ENCODE results near the gene KCNG2. TPM values are rescaled to one million over a fixed set of nuclear protein-coding genes. Genes with fewer than 3 reads are reported as not detected.

The KCNG2 gene
- total RNA-seq, 1 donor from 2014 or later, result not detected

DNA sequence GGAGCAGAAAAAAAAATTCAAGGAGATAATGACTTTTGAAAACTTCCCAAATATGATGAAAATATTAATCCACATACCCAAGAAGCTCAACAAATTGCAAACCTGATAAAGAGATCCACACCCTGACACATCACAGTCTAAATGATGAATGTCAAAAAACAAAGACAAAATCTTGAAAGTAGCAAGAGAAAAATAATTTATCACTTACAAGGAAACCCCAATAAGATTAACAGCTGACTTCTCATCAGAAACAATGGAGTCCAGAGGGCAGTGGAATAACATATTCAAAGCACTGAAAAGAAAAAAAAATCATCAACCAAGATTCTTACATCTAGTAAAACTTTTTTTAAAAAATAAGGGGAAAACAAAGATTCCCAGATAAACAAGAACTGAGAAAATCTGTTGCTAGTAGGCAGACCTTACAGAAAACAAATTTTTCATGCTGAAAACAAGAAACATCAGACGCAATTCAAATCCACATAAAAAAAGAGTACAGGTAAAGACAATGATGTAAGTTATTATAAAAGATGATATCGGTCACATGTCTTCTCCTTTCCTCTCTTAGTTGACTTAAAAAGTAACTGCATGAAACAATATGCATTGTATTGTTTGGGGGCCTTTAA lies 132.4 kb downstream of the KCNG2 start:
- POLR2A ChIA-PET, result no interaction called here
- TF ChIP-seq CTCF (IDR thresholded peaks at IDR 0.05), result no peak
- H3K4me1 Mint-ChIP-seq, result peaks cover 2% of the 10 kb centered on the region
- DNase-seq (no peak), ATAC-seq (ENCODE audit: low read depth) (no peak)
- peaks cover 91% of the 10 kb centered on the region for H3K36me3 Mint-ChIP-seq (ENCODE audit: low read depth)
- H3K27me3 Mint-ChIP-seq, result no peaks in the 10 kb centered on the region
- H3K4me3 Mint-ChIP-seq, result no peak overlapping the region
- intact Hi-C loops (cut with micrococcal nuclease), result no loop called here
- CTCF ChIA-PET, result no interaction called here
- H3K27ac Mint-ChIP-seq, result no peak overlapping the region
- H3K9me3 Mint-ChIP-seq, result peaks cover 40% of the 10 kb centered on the region

GRCh38 chr18:79931475-79931874 lies 133.7 kb downstream of the KCNG2 start:
- DNase-seq (no peak), ATAC-seq (ENCODE audit: low read depth) (no peak)
- H3K36me3 Mint-ChIP-seq (ENCODE audit: low read depth), result peaks cover 91% of the 10 kb centered on the region
- no peaks in the 10 kb centered on the region for H3K27me3 Mint-ChIP-seq
- TF ChIP-seq CTCF (IDR thresholded peaks at IDR 0.05), result no peak
- peaks cover 49% of the 10 kb centered on the region for H3K9me3 Mint-ChIP-seq
- ChIA-PET CTCF (no interaction called here), POLR2A (no interaction called here)
- no peak overlapping the region for H3K4me3 Mint-ChIP-seq
- intact Hi-C loops (cut with micrococcal nuclease), result no loop called here
- H3K27ac Mint-ChIP-seq, result no peak overlapping the region
- peaks cover 2% of the 10 kb centered on the region for H3K4me1 Mint-ChIP-seq

DNA sequence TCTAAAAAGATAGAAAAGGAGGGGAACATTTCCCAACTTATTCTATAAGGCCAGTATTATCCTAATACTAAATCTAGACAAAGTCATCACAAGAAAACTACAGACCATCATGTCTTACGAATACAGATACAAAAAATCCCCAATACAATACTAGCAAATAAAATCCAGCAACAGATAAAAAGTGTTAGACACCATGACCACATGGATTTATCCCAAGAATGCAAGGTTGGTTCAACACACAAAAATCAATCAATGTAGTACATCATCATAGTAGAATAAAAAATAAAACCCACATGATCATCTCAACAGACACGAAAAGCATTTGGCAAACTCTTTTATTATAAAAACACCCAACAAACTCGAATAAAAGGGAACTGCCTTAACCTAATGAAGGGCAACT lies 135.2 kb downstream of the KCNG2 start:
- ATAC-seq (ENCODE audit: low read depth) (no peak), DNase-seq (no peak)
- ChIA-PET CTCF (no interaction called here), POLR2A (no interaction called here)
- no peak overlapping the region for H3K4me3 Mint-ChIP-seq
- H3K27me3 Mint-ChIP-seq, result no peaks in the 10 kb centered on the region
- no peak overlapping the region for H3K27ac Mint-ChIP-seq
- H3K36me3 Mint-ChIP-seq (ENCODE audit: low read depth), result peaks cover 92% of the 10 kb centered on the region
- TF ChIP-seq CTCF (IDR thresholded peaks at IDR 0.05), result no peak
- intact Hi-C loops (cut with micrococcal nuclease), result no loop called here
- peaks cover 2% of the 10 kb centered on the region for H3K4me1 Mint-ChIP-seq
- H3K9me3 Mint-ChIP-seq, result peaks cover 49% of the 10 kb centered on the region

- Mint-ChIP-seq H3K27me3 (no peaks in the 10 kb centered on the region), H3K36me3 (ENCODE audit: low read depth) (peaks cover 92% of the 10 kb centered on the region), H3K4me1 (peaks cover 2% of the 10 kb centered on the region), H3K4me3 (no peak overlapping the region), H3K27ac (no peak overlapping the region), H3K9me3 (peaks cover 47% of the 10 kb centered on the region)
- ChIA-PET CTCF (no interaction called here), POLR2A (interaction anchor here (1.3 kb wide), 1 partner anchor 54 kb away, joined by 3 read pairs; no protein-coding TSS in a partner anchor)
- DNase-seq, result no peak
- intact Hi-C loops (cut with micrococcal nuclease), result no loop called here
- no peak for ATAC-seq (ENCODE audit: low read depth)
- no peak for TF ChIP-seq CTCF (IDR thresholded peaks at IDR 0.05)
Observed at GRCh38 chr18:79933765-79934164, 136.0 kb downstream of the KCNG2 start.

DNA sequence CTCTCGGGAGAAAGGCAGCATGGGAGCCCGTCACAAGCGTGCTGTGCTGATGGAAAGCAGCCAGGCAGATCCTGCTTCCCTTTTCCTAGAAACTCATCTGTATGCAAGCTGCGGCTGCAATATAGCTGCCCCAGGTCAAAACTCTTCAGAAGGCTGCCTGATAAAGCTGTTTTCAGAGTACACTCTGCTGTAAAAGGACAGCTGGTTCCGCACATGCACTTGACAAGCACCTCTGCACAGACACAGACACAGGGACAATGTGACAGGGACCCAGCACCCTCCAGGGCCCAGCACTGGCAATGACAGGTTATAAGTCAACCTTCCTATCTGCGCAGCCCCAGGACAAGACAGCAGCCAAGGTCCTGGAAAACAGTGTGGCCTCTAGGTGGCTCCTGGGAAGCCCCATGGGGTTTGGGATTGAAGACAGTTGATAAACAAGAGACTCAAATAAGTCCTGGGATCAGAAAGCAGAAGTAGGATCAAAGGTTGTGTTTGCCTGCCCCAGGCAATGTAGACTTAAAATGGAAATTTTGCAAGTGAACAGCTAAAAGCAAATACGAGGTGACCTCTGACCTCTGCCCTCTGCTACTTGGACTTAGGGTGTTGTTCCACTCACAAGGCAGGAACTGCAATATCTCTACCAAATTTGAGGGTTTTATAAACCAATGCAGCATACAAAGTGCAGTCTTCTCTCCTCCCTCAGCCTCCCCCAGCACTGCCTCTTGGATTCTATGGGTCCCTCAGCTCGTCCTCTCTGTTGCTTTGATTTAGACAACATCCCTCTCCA lies 136.8 kb downstream of the KCNG2 start:
- Mint-ChIP-seq H3K4me3 (no peak overlapping the region), H3K27me3 (no peaks in the 10 kb centered on the region), H3K9me3 (peaks cover 40% of the 10 kb centered on the region), H3K36me3 (ENCODE audit: low read depth) (peaks cover 92% of the 10 kb centered on the region), H3K4me1 (peaks cover 2% of the 10 kb centered on the region), H3K27ac (no peak overlapping the region)
- ATAC-seq (ENCODE audit: low read depth) (no peak), DNase-seq (no peak)
- ChIA-PET CTCF (no interaction called here), POLR2A (interaction anchor here (1.3 kb wide), 1 partner anchor 53 kb away, joined by 3 read pairs; no protein-coding TSS in a partner anchor)
- intact Hi-C loops (cut with micrococcal nuclease), result no loop called here
- TF ChIP-seq CTCF (IDR thresholded peaks at IDR 0.05), result no peak
